Endothelial cell (in vitro differentiated cells): Measurements from ENCODE around the gene ARHGEF28. TPM values are rescaled to one million over a fixed set of nuclear protein-coding genes. Genes with fewer than 3 reads are reported as not detected.

Experiments used
- DNase-seq: peaks from one replicate; pipeline ENCODE4 v3.0.0; 2021; ENCODE audit warnings: low spot score
- H3K27ac Mint-ChIP-seq: one replicate; pipeline ENCODE4 v1.8.0; 2021; ENCODE audit warnings: mixed read lengths, inconsistent platforms; ENCODE audit not compliant: unreplicated experiment
- H3K27me3 Mint-ChIP-seq: one replicate; pipeline ENCODE4 v1.8.0; 2021; ENCODE audit warnings: mild to moderate bottlenecking, moderate library complexity, mixed read lengths, inconsistent platforms; ENCODE audit not compliant: unreplicated experiment
- H3K36me3 Mint-ChIP-seq: one replicate; pipeline ENCODE4 v1.8.0; 2021; ENCODE audit warnings: mild to moderate bottlenecking, low read depth, mixed read lengths, inconsistent platforms; ENCODE audit not compliant: unreplicated experiment
- H3K4me1 Mint-ChIP-seq: one replicate; pipeline ENCODE4 v1.8.0; 2021; ENCODE audit warnings: mild to moderate bottlenecking, mixed read lengths, inconsistent platforms; ENCODE audit not compliant: unreplicated experiment
- H3K4me3 Mint-ChIP-seq: one replicate; pipeline ENCODE4 v1.8.0; 2021; ENCODE audit warnings: mild to moderate bottlenecking, mixed read lengths, inconsistent platforms; ENCODE audit not compliant: unreplicated experiment
- H3K9me3 Mint-ChIP-seq: one replicate; pipeline ENCODE4 v1.8.0; 2021; ENCODE audit warnings: mixed read lengths, inconsistent platforms; ENCODE audit not compliant: unreplicated experiment
- total RNA-seq: library from RNA; stranded (reverse); fragmentation: NEBNext Ultra II Directional; extraction: Animal tissue kit (Norgen Biotek cat#: 25700); gene quantifications from one replicate; pipeline ENCODE4 v1.2.1, GENCODE V29; 2021; ENCODE audit not compliant: unreplicated experiment
- TF ChIP-seq, protein P1 (sequence below): fragments of 200-600 bp; sonication (generic); IDR thresholded peaks from one replicate; pipeline ENCODE4 v1.5.0; 2021; ENCODE audit warnings: antibody characterized with exemption; ENCODE audit not compliant: unreplicated experiment

The ARHGEF28 gene
- total RNA-seq, 1 donor from 2014 or later = 1.5 TPM

- H3K27me3 Mint-ChIP-seq = no peaks in the 10 kb centered on the region
- no peak for DNase-seq
- no peak overlapping the region for H3K4me3 Mint-ChIP-seq
- H3K9me3 Mint-ChIP-seq = no peaks in the 10 kb centered on the region
- peaks cover 16% of the 10 kb centered on the region for H3K4me1 Mint-ChIP-seq
- TF ChIP-seq, protein P1, sequence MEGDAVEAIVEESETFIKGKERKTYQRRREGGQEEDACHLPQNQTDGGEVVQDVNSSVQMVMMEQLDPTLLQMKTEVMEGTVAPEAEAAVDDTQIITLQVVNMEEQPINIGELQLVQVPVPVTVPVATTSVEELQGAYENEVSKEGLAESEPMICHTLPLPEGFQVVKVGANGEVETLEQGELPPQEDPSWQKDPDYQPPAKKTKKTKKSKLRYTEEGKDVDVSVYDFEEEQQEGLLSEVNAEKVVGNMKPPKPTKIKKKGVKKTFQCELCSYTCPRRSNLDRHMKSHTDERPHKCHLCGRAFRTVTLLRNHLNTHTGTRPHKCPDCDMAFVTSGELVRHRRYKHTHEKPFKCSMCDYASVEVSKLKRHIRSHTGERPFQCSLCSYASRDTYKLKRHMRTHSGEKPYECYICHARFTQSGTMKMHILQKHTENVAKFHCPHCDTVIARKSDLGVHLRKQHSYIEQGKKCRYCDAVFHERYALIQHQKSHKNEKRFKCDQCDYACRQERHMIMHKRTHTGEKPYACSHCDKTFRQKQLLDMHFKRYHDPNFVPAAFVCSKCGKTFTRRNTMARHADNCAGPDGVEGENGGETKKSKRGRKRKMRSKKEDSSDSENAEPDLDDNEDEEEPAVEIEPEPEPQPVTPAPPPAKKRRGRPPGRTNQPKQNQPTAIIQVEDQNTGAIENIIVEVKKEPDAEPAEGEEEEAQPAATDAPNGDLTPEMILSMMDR = no peak
- H3K36me3 Mint-ChIP-seq = no peaks in the 10 kb centered on the region
- no peak overlapping the region for H3K27ac Mint-ChIP-seq
Measured at GRCh38 chr5:73754254-73754653, 128.3 kb downstream of the ARHGEF28 start.

DNA sequence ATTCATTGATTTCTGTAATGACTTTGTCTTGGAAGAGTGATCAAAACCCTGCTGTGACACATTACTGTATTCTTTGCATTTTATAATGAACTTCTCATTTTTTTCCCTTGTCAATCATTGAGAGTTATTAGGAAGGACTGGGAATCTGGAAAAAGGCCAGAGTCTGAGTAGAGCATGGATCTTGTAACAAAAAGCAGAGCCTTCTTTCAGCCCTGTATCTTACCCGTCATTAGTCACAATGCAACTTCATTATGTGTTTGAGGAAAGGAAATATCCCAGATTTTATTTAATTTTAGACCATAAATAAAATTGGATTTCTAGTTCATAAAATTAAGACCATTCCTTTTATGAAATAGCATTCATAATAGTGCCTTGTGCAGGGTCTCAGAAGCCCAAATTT is 131.4 kb downstream of the ARHGEF28 start:
- H3K4me1 Mint-ChIP-seq = peaks cover 3% of the 10 kb centered on the region
- H3K36me3 Mint-ChIP-seq = no peaks in the 10 kb centered on the region

GRCh38 chr5:73759771-73760170 is 133.8 kb downstream of the ARHGEF28 start:
- H3K4me3 Mint-ChIP-seq = no peak overlapping the region
- no peak for DNase-seq
- H3K4me1 Mint-ChIP-seq = peaks cover 3% of the 10 kb centered on the region
- H3K27ac Mint-ChIP-seq = no peak overlapping the region
- H3K36me3 Mint-ChIP-seq = no peaks in the 10 kb centered on the region
- peaks cover 1% of the 10 kb centered on the region for H3K27me3 Mint-ChIP-seq
- H3K9me3 Mint-ChIP-seq = no peaks in the 10 kb centered on the region
- TF ChIP-seq, protein P1 = no peak

More for the DNA sequence above, 131.4 kb downstream of the ARHGEF28 start:
- H3K27ac Mint-ChIP-seq = no peak overlapping the region
- no peaks in the 10 kb centered on the region for H3K9me3 Mint-ChIP-seq
- no peak overlapping the region for H3K4me3 Mint-ChIP-seq
- TF ChIP-seq, protein P1 = no peak
- no peaks in the 10 kb centered on the region for H3K27me3 Mint-ChIP-seq
- DNase-seq = no peak

GRCh38 chr5:73763300-73764032 is 137.5 kb downstream of the ARHGEF28 start:
- no peak for DNase-seq
- H3K9me3 Mint-ChIP-seq = no peaks in the 10 kb centered on the region
- peaks cover 3% of the 10 kb centered on the region for H3K4me1 Mint-ChIP-seq
- H3K27me3 Mint-ChIP-seq = peaks cover 1% of the 10 kb centered on the region
- H3K27ac Mint-ChIP-seq = no peak overlapping the region
- TF ChIP-seq, protein P1 = no peak
- no peak overlapping the region for H3K4me3 Mint-ChIP-seq
- H3K36me3 Mint-ChIP-seq = peaks cover 8% of the 10 kb centered on the region

DNA sequence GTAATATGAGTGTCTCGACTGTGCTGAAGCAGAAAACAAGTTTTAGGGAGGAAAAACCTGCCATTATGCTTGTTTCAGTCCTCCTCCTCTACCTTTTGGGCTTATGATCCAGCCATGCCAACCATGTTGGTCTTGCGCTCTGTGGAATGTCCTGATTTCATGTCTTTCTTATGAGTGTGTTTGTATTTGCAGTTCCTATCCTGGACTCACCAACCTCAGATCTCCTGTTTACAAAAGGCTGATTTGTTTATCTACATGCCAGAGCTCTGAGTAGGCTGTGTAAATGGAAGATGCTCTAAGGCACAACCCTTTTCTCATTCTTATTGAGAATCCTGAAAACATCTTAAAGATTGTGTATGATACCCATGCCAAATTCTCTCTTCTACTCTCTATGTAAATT is 138.6 kb downstream of the ARHGEF28 start:
- Mint-ChIP-seq H3K36me3 (peaks cover 8% of the 10 kb centered on the region), H3K9me3 (no peaks in the 10 kb centered on the region), H3K4me1 (peaks cover 3% of the 10 kb centered on the region), H3K27me3 (peaks cover 1% of the 10 kb centered on the region), H3K4me3 (no peak overlapping the region), H3K27ac (no peak overlapping the region)
- no peak for DNase-seq
- TF ChIP-seq, protein P1 = no peak
